ENCODE measurements around the gene ACTL9.
"Not testable (repeated sequence)": the region's sequence is repeated elsewhere in the genome, so short reads cannot be mapped to it uniquely, and the experiment has no call there.

ACTL9 gene, protein sequence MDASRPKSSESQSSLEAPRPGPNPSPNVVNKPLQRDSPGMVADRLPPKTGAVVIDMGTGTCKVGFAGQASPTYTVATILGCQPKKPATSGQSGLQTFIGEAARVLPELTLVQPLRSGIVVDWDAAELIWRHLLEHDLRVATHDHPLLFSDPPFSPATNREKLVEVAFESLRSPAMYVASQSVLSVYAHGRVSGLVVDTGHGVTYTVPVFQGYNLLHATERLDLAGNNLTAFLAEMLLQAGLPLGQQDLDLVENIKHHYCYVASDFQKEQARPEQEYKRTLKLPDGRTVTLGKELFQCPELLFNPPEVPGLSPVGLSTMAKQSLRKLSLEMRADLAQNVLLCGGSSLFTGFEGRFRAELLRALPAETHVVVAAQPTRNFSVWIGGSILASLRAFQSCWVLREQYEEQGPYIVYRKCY

DNA sequence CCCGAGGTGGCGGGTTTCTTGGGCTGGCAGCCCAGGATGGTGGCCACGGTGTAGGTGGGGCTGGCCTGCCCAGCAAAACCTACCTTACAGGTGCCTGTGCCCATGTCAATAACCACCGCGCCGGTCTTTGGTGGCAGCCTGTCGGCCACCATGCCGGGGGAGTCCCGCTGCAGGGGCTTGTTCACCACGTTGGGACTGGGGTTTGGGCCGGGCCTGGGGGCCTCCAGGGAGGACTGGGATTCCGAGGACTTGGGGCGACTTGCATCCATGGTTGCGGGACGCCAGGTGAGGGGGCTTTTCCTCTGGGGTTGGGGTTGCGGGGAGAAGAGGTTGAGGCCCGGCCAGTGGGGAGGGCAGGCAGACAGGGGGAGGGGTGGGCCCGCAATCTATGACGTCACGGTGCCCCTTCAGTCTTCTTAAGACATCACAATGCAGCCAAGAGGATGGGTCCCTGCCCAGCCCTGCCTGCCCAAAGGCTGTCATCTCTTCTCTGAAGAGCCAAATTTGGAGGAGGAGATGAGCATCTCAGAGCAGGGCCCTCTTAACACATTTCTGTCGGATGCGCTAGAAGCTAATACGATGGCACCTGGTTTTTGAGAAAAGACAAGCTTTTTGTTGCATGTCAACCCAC, at the start of gene ACTL9:
ACTL9 (minus strand) TSS at position 363 of the 631 bp plus-strand sequence; CDS start at position 269, 94 bp downstream.
- DNase-seq = no peak

DNA sequence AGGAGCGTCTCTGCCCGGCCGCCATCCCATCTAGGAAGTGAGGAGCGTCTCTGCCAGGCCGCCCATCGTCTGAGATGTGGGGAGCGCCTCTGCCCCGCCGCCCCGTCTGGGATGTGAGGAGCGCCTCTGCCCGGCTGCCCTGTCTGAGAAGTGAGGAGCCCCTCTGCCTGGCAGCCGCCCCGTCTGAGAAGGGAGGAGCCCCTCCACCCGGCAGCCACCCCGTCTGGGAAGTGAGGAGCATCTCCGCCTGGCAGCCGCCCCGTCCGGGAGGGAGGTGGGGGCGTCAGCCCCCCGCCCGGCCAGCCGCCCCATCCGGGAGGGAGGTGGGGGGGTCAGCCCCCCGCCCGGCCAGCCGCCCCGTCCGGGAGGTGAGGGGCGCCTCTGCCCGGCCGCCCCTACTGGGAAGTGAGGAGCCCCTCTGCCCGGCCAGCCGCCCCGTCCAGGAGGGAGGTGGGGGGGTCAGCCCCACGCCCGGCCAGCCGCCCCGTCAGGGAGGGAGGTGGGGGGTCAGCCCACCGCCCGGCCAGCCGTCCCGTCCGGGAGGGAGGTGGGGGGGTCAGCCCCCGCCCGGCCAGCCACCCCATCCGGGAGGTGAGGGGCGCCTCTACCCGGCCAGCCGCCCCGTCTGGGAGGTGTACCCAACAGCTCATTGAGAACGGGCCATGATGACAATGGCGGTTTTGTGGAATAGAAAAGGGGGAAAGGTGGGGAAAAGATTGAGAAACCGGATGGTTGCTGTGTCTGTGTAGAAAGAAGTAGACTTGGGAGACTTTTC, 40.9 kb upstream of the ACTL9 start:
- DNase-seq = not testable (repeated sequence)

DNA sequence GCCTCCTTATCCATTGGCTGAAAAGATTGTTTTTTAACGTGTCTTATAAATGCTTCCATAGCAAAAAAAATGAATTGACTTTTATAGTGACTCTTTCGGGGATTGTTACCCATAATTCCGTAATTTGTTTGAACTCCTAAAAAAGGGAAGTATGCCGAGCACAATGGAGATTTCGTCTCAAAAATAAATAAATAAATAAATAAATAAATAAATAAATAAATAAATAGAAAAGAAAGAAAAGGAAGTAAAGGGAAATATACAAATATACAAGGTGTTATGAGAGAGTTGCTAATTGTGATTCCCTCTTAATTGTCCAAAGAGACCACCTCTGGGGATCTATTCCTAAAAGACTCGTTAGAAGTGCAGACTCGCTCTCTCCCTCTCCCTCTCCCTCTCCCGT, 39.8 kb upstream of the ACTL9 start:
- DNase-seq = no peak

DNA sequence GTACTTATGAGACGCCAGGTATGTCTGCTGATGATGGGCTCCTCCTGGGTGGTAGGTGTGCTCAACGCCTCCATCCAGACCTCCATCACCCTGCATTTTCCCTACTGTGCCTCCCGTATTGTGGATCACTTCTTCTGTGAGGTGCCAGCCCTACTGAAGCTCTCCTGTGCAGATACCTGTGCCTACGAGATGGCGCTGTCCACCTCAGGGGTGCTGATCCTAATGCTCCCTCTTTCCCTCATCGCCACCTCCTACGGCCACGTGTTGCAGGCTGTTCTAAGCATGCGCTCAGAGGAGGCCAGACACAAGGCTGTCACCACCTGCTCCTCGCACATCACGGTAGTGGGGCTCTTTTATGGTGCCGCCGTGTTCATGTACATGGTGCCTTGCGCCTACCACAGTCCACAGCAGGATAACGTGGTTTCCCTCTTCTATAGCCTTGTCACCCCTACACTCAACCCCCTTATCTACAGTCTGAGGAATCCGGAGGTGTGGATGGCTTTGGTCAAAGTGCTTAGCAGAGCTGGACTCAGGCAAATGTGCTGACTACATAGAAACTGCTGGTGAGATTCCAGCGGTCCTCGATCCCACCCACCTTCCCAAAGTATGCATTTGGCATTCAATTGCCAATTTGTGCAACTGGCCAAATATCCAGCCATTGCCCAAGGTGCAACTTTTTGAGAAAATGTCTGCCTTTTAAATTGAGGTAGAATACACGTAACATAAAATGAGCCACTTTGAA, 33.0 kb upstream of the ACTL9 start:
- DNase-seq = no peak

DNA sequence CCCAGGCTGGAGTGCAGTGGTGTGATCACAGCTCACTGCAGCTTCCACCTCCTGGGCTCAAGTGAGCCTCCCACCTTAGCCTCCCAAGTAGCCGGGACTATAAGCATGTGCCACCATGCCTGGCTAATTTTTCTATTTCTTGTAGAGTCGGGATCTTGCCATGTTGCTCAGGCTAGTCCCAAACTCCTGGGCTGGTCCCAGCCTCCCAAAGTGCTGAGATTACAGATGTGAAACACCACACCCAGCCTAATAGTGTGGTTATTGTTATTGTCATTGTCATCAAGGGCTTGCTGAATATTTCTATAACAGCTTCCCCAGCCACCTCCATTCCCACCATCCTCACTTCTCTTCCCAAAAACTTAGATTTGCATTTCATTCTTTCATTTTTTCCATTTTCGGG, 25.7 kb upstream of the ACTL9 start:
- no peak for DNase-seq

DNA sequence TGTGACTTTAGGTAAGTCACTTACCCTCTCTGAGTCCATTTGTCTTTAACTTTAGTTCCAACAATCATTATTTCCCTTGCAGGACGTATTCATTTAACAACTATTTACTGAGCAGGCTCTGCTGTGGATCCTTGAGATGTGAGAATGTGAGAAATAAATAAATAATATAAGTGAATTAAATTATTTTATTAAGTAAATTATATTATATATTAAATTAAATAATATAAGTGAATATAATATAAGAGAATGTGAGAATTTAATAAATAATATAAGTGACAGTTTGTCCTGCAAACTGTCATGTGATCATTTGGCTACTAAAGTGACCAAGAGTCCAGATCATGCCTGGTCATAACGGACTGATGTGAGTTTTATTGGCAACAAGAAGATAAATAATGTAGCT, 23.4 kb upstream of the ACTL9 start:
- no peak for DNase-seq

DNA sequence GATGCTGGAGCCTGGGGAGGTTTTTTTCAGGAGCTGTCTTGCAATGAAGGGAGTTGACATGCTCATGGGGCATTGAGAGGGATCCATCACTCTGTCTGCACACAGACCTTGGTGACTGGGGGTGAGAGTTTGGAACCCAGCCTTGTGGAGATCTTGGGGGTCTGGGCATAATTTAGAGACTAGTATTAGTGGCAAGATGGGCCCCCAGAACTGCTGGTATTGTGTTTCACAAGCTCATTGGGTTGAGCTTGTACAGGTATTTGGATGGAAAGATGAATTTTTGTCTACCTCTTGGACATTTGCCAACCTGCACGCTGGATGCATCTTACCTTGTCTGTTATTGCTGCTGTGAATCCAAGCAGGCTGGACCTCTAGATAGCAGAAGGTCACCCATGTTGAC, 22.7 kb upstream of the ACTL9 start, which contains the start of gene OR2Z1:
OR2Z1 (plus strand) TSS at position 301 of the 400 bp plus-strand sequence. CDS start 9,395 bp downstream, outside the sequence.
- DNase-seq = no peak

DNA sequence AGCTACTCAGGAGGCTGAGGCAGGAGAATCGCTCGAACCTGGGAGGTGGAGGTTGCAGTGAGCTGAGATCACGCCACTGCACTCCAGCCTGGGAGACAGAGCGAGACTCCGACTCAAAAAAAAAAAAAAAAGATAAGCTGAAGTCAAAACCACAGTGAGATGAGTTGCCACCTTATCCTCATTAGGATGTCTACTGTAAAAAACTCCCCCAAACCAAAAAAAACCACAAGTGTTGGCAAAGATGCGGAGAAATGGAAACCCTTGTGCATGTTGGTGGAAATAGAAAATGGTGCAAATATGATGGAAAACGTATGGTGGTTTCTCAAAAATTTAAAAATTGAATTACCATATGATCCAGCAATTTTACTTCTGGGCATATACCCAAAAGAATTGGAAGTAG, 11.7 kb upstream of the ACTL9 start:
- not testable (repeated sequence) for DNase-seq

DNA sequence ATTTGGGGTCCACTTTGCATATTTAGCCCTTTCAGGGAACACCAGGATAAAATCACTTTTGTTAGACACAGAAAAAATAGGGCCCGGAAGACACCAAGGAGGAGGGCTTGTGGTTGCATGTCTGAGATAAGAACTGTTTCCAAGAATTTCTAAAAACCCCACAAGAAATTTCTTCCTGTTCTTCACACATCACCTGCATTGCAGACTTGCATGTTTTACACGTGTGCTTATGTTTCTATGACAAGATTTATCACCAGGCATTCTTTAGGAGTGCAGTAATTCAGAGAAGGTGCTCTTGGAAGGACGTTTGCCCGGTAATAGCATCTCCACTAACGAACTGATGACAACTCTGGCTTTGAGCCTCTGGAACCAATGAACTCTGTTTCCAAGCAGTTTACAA, 7.1 kb upstream of the ACTL9 start:
- no peak for DNase-seq

DNA sequence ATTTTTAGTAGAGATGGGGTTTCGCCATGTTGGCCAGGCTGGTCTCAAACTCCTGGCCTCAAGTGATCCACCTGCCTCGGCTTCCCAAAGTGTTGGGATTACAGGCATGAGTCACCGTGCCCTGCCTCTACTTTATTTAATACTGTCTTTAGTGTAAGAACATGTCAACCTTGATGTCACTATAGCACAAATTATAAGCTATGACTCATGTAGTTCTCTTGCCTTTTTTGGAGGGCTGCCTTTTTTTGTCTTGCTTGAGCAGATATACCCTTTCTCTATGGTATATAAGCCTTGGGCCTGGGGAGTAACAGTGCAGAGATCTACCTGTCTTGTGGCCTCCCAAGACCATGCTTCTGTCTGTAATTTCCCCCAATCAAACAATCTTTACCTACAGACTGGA, 6.7 kb upstream of the ACTL9 start:
- not testable (repeated sequence) for DNase-seq

DNA sequence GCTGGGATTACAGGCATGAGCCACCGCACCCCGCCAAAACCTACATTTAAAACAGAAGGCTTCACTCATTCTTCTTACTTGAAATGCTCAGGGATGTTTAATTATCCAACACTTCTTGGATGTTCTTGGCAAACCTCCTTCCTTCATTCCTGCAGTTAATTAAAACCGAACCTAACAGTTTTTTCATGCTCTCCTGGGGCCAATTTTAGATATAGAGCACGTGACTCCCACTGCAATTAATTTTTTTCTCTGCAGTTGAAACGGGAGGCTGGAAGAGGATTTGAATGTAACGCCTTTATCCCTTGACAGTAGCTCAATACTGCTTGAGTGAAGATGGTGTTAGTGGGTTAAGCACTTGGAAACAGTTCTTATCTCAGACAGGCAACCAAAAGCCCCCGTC, 4.6 kb upstream of the ACTL9 start:
- no peak for DNase-seq

DNA sequence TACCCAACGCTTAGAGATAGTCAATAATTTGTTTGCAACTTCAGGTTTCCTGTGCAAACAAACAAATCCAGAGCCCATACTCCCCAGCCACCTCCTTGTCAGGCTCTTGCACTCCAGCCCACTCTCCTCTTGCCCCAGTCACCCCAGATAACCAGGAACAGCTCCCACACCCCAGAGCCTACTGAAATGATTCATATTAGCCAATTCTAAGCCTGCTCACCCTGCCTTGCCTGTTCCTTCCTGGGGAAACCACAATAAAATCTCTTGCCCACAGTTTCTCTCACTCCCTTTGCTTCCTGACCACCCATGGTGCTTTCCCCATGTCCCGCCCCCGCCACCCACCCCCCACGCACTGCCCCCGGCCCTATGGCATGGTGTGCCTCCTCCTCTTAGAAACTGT, 3.8 kb upstream of the ACTL9 start:
- DNase-seq = no peak

DNA sequence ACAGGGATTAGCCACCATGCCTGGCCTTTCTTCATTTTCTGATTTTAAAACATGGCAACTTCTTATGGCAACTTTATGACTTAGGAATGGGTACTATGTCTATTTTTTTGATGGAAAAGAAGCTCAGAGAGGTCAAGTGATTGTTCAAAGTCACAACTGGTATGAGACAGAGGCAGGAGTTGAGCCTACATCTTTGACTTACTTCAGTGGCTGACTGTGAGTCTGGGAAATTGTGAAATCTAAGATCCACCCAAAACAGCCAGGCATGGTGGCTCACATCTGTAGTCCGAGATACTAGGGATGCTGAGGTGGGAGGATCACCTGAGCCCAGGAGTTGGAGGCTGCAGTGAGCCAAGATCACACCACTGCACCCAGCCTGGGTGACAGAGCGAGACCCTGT, 2.4 kb upstream of the ACTL9 start:
- no peak for DNase-seq

DNA sequence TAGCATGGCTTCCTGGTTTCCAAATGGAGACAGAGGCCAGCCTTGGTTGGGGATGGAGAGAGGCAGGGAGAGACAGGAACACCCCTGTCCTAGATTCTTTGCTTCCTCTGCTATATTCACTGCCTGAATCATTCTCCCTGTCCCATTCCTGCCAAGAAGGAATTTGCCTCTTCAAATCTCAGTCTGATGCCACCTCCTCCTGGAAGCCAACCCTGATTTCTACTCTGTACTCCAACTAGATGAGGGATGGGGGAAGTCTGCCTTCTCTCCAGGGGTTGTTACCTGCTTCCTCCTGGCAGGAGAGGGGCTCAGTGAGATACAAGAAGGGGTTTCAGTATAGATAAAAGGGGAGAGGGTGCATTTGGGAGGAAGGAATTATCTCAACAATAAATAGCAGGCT, 1.3 kb upstream of the ACTL9 start:
- no peak for DNase-seq

DNA sequence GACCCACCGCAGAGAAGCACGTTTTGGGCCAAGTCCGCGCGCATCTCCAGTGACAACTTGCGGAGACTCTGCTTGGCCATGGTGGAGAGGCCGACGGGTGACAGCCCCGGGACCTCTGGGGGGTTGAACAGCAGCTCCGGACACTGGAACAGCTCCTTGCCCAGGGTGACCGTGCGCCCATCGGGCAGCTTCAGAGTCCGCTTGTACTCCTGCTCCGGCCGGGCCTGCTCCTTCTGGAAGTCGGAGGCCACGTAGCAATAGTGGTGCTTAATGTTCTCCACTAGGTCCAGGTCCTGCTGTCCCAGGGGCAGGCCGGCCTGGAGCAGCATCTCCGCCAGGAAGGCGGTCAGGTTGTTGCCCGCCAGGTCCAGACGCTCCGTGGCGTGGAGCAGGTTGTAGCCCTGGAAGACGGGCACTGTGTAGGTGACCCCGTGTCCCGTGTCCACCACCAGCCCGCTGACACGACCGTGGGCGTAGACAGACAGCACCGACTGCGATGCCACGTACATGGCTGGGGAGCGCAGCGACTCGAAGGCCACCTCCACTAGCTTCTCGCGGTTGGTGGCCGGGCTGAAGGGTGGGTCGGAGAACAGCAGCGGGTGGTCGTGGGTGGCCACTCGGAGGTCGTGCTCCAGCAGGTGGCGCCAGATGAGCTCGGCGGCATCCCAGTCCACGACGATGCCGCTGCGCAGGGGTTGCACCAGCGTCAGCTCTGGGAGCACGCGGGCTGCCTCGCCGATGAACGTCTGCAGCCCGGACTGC, 743 bp downstream of the ACTL9 start:
- DNase-seq = no peak

DNA sequence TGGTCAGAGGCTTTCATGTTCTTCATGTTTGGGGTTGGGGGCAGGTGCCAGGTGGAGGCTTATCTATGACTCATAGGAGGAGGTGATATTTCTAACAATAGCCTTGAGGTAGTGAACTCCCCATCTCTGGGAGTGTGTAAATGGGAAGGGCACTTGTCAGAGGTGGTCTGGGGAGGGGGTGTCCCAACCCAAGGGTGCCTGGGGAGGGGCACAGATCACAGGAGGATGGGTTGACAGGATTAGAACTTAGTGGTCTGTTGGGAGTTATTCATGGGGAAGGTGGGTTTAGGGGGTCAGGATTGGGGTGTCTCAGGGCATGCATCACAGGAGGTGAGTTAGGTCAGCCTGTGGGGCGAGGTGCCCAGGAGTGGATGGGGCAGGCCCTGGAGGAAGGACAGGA, 1.6 kb downstream of the ACTL9 start:
- no peak for DNase-seq

DNA sequence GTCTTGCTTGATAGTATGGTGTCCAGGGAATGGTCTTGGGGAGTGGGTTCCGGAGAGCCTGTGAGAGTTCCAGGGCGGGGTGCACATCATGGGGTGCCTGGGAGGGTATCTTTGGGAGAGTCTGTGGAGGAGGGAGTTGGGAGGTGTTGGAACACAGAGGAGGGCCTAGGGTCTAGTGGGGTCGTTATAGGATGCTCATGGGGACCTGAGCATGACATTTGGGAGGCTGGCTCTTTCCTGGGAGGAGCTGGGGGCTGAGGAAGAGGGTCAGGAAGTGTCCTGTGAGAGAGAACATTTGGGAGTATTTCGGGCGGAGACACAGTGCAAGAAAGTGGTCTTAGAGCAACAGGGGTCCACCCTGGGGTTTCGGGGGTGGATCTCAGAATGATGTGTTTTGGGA, 2.7 kb downstream of the ACTL9 start:
- DNase-seq = no peak

DNA sequence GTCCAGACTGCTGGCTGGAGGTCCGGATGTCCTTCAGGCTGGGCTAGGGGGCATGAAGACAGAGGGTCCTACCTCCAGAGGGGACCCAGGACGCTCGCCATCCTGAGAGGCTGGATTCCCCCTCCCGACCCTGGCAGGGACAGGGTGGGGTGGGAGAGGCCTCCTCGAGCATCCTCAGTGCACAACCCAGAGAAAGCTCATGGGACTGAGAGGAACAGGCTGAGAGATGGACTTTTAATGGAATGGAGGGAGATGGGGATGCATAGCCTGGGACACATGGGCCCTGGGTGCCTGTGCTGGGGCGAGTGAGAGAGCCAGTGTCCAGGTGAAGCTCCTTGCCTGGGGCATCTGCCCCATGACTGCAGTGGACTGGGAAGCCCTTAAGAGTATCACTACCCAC, 3.1 kb downstream of the ACTL9 start:
- no peak for DNase-seq

DNA sequence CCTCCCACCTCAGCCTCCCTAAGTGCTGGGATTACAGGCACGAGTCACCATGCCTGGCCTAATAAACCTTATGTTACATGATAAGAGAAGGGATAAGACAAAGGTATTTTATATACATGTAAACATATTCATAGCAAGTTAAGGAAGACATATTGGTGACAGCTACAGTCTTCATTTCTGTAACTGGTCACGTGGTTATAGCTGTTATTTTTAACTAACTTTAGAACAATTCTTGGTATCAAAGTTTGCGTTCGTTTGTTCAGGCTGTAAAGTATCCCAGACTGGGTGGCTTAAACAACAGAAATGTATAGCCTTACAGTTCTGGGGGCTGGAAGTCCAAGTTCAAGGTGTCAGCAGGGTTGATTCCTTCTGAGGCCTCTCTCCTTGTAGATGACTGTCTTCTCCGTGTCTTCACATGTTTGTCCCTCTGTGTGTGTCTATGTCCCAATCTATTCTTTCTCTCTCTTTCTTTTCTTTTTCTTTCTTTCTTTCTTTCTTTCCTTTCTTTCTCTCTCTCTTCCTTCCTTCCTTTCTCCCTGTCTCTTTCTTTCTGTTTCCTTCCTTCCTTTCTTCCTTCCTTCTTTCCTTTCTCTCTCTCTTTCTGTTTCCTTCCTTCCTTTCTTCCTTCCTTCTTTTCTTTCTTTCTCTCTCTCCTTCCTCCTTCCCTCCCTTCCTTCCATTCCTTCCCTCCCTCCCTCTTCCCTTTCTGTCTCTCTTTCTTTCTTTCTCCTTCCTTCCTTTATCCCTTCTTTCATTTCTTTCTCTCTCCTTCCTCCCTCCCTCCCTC, 7.6 kb downstream of the ACTL9 start:
- no peak for DNase-seq

DNA sequence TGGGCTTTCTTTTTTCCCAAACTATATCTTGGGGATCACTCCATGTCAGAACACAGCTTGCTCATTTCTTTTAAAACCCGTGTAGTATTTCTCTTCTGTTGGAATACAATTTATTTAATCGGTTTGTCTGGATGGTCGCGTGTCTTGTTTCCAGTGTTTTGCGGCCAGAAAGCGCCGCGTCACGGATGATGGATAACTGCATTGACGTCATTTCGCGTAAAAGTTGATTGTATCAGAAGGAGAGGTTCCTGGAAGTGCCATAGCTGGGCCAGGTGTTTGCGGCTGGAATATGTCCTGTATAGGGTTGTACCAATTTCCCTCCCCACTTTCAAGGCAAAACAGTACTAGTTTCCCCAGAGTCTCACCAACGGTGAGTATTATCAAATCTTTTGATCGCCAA, 9.7 kb downstream of the ACTL9 start:
- no peak for DNase-seq

DNA sequence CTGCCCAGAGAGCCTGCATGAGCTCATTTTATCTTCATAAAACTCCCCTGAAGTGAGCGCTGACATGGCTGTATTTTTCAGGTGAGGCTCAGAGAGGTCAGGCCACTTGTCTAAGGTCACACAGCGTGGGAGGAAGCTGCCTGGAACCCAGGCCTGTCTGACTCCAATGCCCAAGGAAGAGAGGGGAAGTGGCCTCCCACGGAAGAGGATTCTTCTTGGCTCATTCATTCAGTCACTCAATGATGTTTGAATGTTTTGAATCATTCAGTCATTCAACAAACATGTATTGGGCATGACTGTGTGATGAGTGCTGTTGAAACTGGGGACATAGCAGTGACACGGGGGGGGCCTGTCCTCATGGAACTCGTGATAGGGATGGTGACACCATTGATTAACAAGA, 12.0 kb downstream of the ACTL9 start:
- DNase-seq = no peak

All from CD4-positive, alpha-beta T cell treated with Interferon gamma for 1 hour (primary cell).